Measurements from ENCODE around the gene ITPA. TPM values are rescaled to one million over a fixed set of nuclear protein-coding genes. Genes with fewer than 3 reads are reported as not detected.

Gene ITPA
- total RNA-seq, 2 donors from 2014 or later = 39.5 to 41.4 TPM

GRCh38 chr20:3262566-3262965, 53.3 kb downstream of the ITPA start:
- Mint-ChIP-seq H3K4me1 (no peaks in the 10 kb centered on the region), H3K36me3 (ENCODE audit: low read depth) (peaks cover 5% of the 10 kb centered on the region), H3K4me3 (no peak overlapping the region), H3K27me3 (no peaks in the 10 kb centered on the region), H3K27ac (no peak overlapping the region)
- no peaks in the 10 kb centered on the region for H3K9me3 ChIP-seq (ENCODE audit: control insufficient read depth, low read length, poor library complexity, severe bottlenecking)
- DNase-seq (no peak), ATAC-seq (no peak)

- ATAC-seq (no peak), DNase-seq (no peak)
- no peak overlapping the region for H3K27ac Mint-ChIP-seq
- H3K4me1 Mint-ChIP-seq = no peaks in the 10 kb centered on the region
- no peaks in the 10 kb centered on the region for H3K9me3 ChIP-seq (ENCODE audit: control insufficient read depth, low read length, poor library complexity, severe bottlenecking)
- no peaks in the 10 kb centered on the region for H3K27me3 Mint-ChIP-seq
- no peak overlapping the region for H3K4me3 Mint-ChIP-seq
- H3K36me3 Mint-ChIP-seq (ENCODE audit: low read depth) = peaks cover 2% of the 10 kb centered on the region
Measured at GRCh38 chr20:3270051-3270450, 60.8 kb downstream of the ITPA start.

GRCh38 chr20:3273371-3273770, 64.1 kb downstream of the ITPA start:
- no peak overlapping the region for H3K4me3 Mint-ChIP-seq
- ATAC-seq = no peak
- peaks cover 3% of the 10 kb centered on the region for H3K4me1 Mint-ChIP-seq
- no peaks in the 10 kb centered on the region for H3K9me3 ChIP-seq (ENCODE audit: control insufficient read depth, low read length, poor library complexity, severe bottlenecking)
- H3K36me3 Mint-ChIP-seq (ENCODE audit: low read depth) = peaks cover 11% of the 10 kb centered on the region
- H3K27me3 Mint-ChIP-seq = no peaks in the 10 kb centered on the region
- no peak for DNase-seq
- no peak overlapping the region for H3K27ac Mint-ChIP-seq

Other genes starting within 250 kb of the ITPA start
- under 1 TPM; 0.92 to 0.94 TPM for gene GNRH2, start 165.9 kb upstream of the ITPA start, total RNA-seq
- 10 to 100 TPM; 16.8 to 17.2 TPM for gene MRPS26, start 163.4 kb upstream of the ITPA start, total RNA-seq
- under 1 TPM in 1 of 2 donors, not detected in 1; 0.62 TPM for gene OXT, start 137.9 kb upstream of the ITPA start, total RNA-seq
- not detected for gene AVP, start 124.8 kb upstream of the ITPA start, total RNA-seq
- 10 to 100 TPM; 21.0 to 34.2 TPM for gene FASTKD5, start 49.6 kb upstream of the ITPA start, total RNA-seq
- 1 to 10 TPM; 7.0 to 8.2 TPM for gene UBOX5, start 49.6 kb upstream of the ITPA start, total RNA-seq
- gene LZTS3, start 35.9 kb upstream of the ITPA start, total RNA-seq = 10 to 100 TPM; 15.7 to 19.1 TPM
- gene DDRGK1, start 4.8 kb upstream of the ITPA start, total RNA-seq = 10 to 100 TPM; 43.7 to 45.6 TPM
- gene SLC4A11, start 29.7 kb downstream of the ITPA start, total RNA-seq = 1 to 10 TPM in 1 of 2 donors, under 1 TPM in 1; 0.37 to 1.3 TPM
- 1 to 10 TPM; 6.5 to 6.7 TPM for gene DNAAF9, start 198.2 kb downstream of the ITPA start, total RNA-seq